SU-DHL-6 (cell line): Measurements from ENCODE around the gene TOM1.

Experiments
- H2AFZ ChIP-seq: fragments of 200-600 bp; sonication (generic); 2 replicates; pipeline ENCODE4 v1.6.1; 2014; ENCODE audit warnings: low read depth, mild to moderate bottlenecking, moderate library complexity, mixed read lengths, antibody characterized with exemption, low read length; ENCODE audit not compliant: severe bottlenecking
- H3F3A ChIP-seq: fragments of 200-600 bp; shearing (Covaris generic); 2 replicates; pipeline ENCODE4 v1.6.0; 2016; ENCODE audit warnings: antibody characterized with exemption, mild to moderate bottlenecking; ENCODE audit not compliant: insufficient read depth
- H3K27ac ChIP-seq: fragments of 200-600 bp; sonication (generic); 2 replicates; pipeline ENCODE4 v1.5.1; 2016; ENCODE audit warnings: low read depth, mild to moderate bottlenecking, low read length, moderate library complexity, mixed read lengths
- H3K27me3 ChIP-seq: fragments of 200-600 bp; sonication (generic), shearing (Covaris generic); 2 replicates; pipeline ENCODE4 v1.6.0; 2014; ENCODE audit warnings: mild to moderate bottlenecking, low read length
- H3K36me3 ChIP-seq: fragments of 200-600 bp; sonication (generic); 2 replicates; pipeline ENCODE4 v1.6.1; 2014; ENCODE audit warnings: mild to moderate bottlenecking, low read length, mixed read lengths
- H3K4me2 ChIP-seq: fragments of 300-600, 200-600 bp; shearing (Covaris generic), sonication (generic); 2 replicates; pipeline ENCODE4 v1.6.0; 2014; ENCODE audit warnings: low read length, low read depth, mild to moderate bottlenecking; ENCODE audit not compliant: poor library complexity, severe bottlenecking
- H3K4me3 ChIP-seq: fragments of 200-600 bp; sonication (generic); 2 replicates; pipeline ENCODE4 v1.5.1; 2014; ENCODE audit warnings: antibody characterized with exemption, low read length, mild to moderate bottlenecking, mixed read lengths; ENCODE audit not compliant: insufficient read depth, poor library complexity, severe bottlenecking
- H3K79me2 ChIP-seq: fragments of 200-600 bp; sonication (generic); 2 replicates; pipeline ENCODE4 v1.6.1; 2014; ENCODE audit warnings: mild to moderate bottlenecking, low read length, moderate library complexity; ENCODE audit not compliant: insufficient read depth
- H3K9ac ChIP-seq: fragments of 200-600 bp; sonication (generic); 2 replicates; pipeline ENCODE4 v1.7.0; 2014; ENCODE audit warnings: mild to moderate bottlenecking, low read length
- H3K9me2 ChIP-seq: fragments of 200-600 bp; sonication (generic); replicated peaks from 2 replicates; pipeline ENCODE4 v1.6.1; 2014; ENCODE audit warnings: low read length; ENCODE audit not compliant: insufficient read depth
- H3K9me3 ChIP-seq: fragments of 200-600 bp; sonication (generic); 2 replicates; pipeline ENCODE4 v1.6.1; 2014; ENCODE audit warnings: low read length, mixed read lengths; ENCODE audit not compliant: insufficient read depth
- H4K20me1 ChIP-seq: fragments of 200-600 bp; sonication (generic); 2 replicates; pipeline ENCODE4 v1.6.1; 2014; ENCODE audit warnings: low read depth, mild to moderate bottlenecking, antibody characterized with exemption, low read length, moderate library complexity, mixed read lengths
- EZH2phosphoT487 ChIP-seq: fragments of 200-600 bp; sonication (generic), shearing (Covaris generic); conservative IDR thresholded peaks from 2 replicates; pipeline ENCODE4 v1.6.1; 2018; ENCODE audit warnings: mild to moderate bottlenecking, antibody characterized with exemption, low read length, moderate library complexity, mixed read lengths
- TF ChIP-seq, protein P1 (sequence below): fragments of 200-600 bp; sonication (generic); IDR thresholded peaks from one replicate; pipeline ENCODE4 v1.5.1; 2017; ENCODE audit warnings: antibody characterized with exemption, mild to moderate bottlenecking, low read length, moderate library complexity; ENCODE audit not compliant: insufficient read depth, poor library complexity, severe bottlenecking

TOM1 gene

DNA sequence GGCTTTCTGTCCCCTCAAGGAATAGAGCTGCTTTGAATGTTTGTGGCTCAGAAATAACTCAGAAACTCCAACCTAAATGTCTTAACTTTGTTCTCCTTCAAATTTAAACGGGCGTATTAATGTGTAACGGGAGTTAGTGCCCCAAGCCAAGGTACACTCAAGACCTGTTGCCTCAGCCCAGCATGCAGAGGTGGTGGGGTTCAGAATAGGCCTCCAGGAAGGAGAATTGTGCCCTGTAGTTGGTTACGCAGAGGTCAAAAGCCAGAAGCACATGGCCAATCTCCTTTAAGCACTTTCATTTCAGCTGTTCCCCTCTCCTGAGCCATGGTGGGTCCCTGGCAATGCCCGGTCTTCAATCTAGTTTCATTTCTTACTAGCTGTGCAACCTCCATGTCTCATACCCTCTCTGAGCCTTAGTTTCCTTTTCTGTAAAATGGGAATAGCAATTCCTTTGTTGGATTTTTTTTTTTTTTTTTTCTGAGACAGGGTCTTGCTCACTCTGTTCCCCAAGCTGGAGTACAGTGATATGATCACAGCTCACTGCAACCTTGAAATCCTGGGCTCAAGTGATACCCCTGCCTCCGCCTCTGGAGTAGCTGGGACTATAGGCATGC, 85.4 kb downstream of the TOM1 start:
- H3K27ac ChIP-seq = no peak overlapping the region
- H3K4me2 ChIP-seq = no peak overlapping the region
- H2AFZ ChIP-seq = no peak overlapping the region

DNA sequence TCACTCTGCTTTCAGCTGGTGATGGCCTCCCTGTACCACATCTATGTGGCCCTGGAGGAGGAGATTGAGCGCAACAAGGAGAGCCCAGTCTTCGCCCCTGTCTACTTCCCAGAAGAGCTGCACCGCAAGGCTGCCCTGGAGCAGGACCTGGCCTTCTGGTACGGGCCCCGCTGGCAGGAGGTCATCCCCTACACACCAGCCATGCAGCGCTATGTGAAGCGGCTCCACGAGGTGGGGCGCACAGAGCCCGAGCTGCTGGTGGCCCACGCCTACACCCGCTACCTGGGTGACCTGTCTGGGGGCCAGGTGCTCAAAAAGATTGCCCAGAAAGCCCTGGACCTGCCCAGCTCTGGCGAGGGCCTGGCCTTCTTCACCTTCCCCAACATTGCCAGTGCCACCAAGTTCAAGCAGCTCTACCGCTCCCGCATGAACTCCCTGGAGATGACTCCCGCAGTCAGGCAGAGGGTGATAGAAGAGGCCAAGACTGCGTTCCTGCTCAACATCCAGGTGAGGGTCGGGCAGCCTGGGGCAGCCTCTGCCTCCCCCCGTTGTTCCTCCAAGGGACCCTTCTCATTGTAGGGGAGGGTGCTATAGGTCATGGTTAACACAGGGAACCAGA, 87.1 kb downstream of the TOM1 start:
- no peaks in the 10 kb centered on the region for H3K27me3 ChIP-seq
- no peaks in the 10 kb centered on the region for H3K9me3 ChIP-seq
- H3K9ac ChIP-seq = no peak overlapping the region
- no peak overlapping the region for H3K4me3 ChIP-seq
- no peaks in the 10 kb centered on the region for H4K20me1 ChIP-seq
- H2AFZ ChIP-seq = no peak overlapping the region
- no peaks in the 10 kb centered on the region for H3K9me2 ChIP-seq
- H3K4me2 ChIP-seq = no peak overlapping the region
- H3F3A ChIP-seq = no peaks in the 10 kb centered on the region
- no peak overlapping the region for H3K27ac ChIP-seq
- H3K79me2 ChIP-seq = no peaks in the 10 kb centered on the region
- TF ChIP-seq EZH2phosphoT487 = no peak
- TF ChIP-seq, protein P1, sequence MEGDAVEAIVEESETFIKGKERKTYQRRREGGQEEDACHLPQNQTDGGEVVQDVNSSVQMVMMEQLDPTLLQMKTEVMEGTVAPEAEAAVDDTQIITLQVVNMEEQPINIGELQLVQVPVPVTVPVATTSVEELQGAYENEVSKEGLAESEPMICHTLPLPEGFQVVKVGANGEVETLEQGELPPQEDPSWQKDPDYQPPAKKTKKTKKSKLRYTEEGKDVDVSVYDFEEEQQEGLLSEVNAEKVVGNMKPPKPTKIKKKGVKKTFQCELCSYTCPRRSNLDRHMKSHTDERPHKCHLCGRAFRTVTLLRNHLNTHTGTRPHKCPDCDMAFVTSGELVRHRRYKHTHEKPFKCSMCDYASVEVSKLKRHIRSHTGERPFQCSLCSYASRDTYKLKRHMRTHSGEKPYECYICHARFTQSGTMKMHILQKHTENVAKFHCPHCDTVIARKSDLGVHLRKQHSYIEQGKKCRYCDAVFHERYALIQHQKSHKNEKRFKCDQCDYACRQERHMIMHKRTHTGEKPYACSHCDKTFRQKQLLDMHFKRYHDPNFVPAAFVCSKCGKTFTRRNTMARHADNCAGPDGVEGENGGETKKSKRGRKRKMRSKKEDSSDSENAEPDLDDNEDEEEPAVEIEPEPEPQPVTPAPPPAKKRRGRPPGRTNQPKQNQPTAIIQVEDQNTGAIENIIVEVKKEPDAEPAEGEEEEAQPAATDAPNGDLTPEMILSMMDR = no peak
- no peaks in the 10 kb centered on the region for H3K36me3 ChIP-seq

More for the DNA sequence above, 85.4 kb downstream of the TOM1 start:
- Histone ChIP-seq H4K20me1 (no peaks in the 10 kb centered on the region), H3K9ac (no peak overlapping the region), H3K9me3 (no peaks in the 10 kb centered on the region), H3K79me2 (no peaks in the 10 kb centered on the region), H3K36me3 (no peaks in the 10 kb centered on the region), H3K9me2 (no peaks in the 10 kb centered on the region), H3F3A (no peaks in the 10 kb centered on the region), H3K4me3 (no peak overlapping the region), H3K27me3 (no peaks in the 10 kb centered on the region)
- TF ChIP-seq EZH2phosphoT487 = no peak
- TF ChIP-seq, protein P1 = no peak

DNA sequence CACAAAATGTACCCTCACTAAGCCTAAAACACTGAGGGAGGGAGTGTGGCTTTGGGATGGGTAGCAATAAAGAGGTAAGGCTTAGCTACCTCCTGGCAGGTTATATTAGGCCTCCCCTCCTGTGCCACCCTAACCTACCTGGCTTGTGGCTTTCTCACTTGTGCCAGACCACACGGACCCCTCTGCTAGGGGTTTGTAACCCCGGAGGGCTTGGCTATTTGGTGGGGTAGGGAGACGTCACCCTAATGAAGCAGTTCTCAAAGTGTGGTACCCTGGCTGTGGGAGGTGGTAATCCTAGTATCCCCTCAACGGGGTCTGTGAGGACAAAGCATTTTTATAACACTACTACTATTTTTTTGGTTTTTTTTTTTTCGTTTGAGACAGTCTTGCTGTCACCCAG, 91.2 kb downstream of the TOM1 start:
- no peaks in the 10 kb centered on the region for H3K36me3 ChIP-seq
- H3F3A ChIP-seq = no peaks in the 10 kb centered on the region
- no peak overlapping the region for H3K27ac ChIP-seq
- H3K4me3 ChIP-seq = no peak overlapping the region
- H3K27me3 ChIP-seq = no peaks in the 10 kb centered on the region
- TF ChIP-seq, protein P1 = no peak
- TF ChIP-seq EZH2phosphoT487 = no peak
- H3K9me3 ChIP-seq = no peaks in the 10 kb centered on the region
- H4K20me1 ChIP-seq = no peaks in the 10 kb centered on the region
- H2AFZ ChIP-seq = no peak overlapping the region
- H3K9ac ChIP-seq = no peak overlapping the region
- no peak overlapping the region for H3K4me2 ChIP-seq
- no peaks in the 10 kb centered on the region for H3K9me2 ChIP-seq
- no peaks in the 10 kb centered on the region for H3K79me2 ChIP-seq
